Measurements from ENCODE around the gene ENO3.

Gene ENO3

GRCh38 chr17:4978726-4979125 is 27.8 kb downstream of the ENO3 start:
- DNase-seq = no peak

DNA sequence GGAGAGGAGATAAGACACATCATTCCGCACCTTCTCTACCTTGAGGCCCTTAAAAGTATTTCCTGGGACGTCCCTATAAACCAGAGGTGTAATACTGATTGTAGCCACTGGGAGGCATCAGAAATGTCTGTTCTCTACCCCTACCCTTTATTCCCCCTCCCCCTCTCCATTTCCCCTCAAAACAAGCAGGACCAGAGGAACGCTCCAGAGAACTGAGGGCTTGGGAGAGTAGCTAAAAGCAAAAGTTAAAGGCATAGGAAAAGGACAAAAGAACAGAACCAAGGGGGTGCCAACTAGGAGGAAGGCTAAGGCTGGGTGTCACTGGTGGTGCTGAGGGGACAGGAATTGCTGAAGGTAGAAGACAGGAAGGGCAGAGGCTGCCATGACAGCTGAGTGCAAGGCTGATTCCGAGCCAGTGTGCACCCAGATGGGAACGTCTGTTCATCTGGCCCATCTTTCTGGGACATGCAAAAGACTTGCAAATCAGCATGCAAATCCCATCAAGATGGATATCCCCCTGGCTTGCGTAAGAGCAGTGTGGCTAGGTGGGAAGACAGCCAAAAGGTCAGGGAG is 29.8 kb downstream of the ENO3 start:
- DNase-seq = no peak

DNA sequence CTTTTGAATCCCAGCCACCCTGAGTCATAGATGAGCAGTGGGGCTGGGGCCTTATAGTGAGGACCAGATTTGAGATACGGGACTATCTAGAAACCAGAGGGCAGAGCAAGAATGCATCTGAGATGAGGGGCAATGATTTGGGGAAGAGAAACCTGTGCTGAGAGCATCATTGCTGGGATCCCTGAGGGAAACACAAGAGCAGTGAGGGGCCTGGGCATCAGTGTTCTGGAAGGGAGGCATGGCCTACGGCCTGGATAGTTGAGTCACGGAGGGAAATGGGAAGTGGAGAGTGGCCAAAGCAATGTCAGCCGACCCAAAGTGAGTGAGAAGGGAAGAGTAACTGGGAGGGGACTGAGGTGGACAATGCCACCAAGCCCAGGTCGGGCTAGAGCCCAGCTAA is 31.4 kb downstream of the ENO3 start:
- DNase-seq = no peak

- no peak for DNase-seq
Observed at GRCh38 chr17:4986403-4986802, 35.5 kb downstream of the ENO3 start.

GRCh38 chr17:4986951-4987766 is 36.2 kb downstream of the ENO3 start, which contains the start of gene CAMTA2:
CAMTA2 (minus strand) TSS chr17:4987675; CDS start chr17:4986222, 1,453 bp downstream.
- no peak for DNase-seq

- no peak for DNase-seq
Observed at GRCh38 chr17:4987767-4988567, 37.0 kb downstream of the ENO3 start.

GRCh38 chr17:4994081-4994595 is 43.2 kb downstream of the ENO3 start:
- DNase-seq = no peak

GRCh38 chr17:4997302-4998026 is 46.5 kb downstream of the ENO3 start, which contains the start of the genes INCA1 and KIF1C:
INCA1 (minus strand) TSS chr17:4997522; CDS start chr17:4994437, 3,085 bp downstream.
KIF1C (plus strand) TSS chr17:4997950; CDS start chr17:5000247, 2,297 bp downstream.
- no peak for DNase-seq

GRCh38 chr17:4998027-4998731 is 47.3 kb downstream of the ENO3 start:
- no peak for DNase-seq

DNA sequence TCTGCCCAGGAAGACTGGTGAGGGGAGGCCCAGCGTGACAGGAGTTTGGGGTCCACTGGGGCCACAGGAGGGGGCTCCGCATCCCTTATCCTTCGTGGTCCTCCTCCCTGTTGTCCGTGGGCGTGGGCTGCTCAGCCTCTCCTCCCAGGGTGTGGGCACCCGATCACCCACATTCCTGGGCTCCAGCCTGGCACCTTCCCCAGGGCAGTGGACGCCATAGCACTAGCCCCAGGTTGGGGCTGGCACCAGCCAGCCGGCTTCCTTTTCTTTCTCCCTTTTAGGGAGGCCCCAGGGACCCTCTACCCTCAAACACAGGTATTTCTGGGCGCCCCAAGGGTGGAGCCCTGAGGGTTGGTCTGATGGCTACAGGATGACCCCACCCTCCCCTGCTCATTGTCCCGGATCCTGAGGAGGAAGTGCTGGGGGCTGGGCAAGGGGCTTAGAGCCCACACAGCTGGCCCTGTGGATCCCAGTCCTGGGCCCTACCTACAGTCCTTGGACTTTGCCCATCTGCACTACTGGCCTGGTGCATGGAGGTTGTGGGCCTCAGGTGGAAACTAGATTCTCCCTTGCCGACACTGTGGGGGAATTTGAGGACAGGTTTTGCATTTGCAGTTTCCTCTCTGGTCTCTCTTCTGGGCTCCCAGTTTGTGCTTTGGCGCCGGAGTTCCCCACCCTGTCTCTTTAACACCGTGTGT is 48.0 kb downstream of the ENO3 start:
- no peak for DNase-seq

DNA sequence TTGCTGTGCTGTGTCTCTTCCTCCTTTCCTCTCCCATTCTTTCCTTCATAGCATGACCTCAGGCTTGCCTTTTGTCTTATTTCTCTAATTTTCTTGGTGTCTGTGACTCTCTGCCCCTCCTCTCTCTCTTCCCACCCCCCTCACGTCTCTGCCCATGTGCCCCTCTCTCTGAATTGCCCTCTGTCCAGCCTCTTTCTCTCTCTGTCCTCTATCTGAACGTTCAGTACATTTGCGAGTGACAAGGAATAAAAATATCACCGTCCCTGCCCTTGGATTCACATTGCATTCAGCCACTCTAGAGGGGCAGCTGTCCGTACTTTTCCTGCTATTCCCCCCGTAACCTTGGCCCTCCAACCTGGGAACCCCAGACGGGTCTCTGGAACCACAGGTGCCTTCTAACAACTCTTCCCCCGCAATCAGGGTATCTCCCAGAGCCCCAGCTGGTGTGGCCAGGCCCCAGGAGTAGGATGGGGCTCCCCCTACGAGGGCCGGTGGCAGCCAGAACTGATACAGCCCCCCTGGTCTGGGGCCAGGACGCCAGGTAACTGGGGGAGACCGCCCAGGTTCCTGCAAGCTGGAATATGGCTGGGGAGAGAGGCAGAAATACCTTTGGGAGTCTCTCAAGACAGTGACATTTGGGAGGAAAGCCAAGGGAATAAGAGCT is 48.6 kb downstream of the ENO3 start:
- no peak for DNase-seq

GRCh38 chr17:5000237-5000639 is 49.3 kb downstream of the ENO3 start:
- no peak for DNase-seq

DNA sequence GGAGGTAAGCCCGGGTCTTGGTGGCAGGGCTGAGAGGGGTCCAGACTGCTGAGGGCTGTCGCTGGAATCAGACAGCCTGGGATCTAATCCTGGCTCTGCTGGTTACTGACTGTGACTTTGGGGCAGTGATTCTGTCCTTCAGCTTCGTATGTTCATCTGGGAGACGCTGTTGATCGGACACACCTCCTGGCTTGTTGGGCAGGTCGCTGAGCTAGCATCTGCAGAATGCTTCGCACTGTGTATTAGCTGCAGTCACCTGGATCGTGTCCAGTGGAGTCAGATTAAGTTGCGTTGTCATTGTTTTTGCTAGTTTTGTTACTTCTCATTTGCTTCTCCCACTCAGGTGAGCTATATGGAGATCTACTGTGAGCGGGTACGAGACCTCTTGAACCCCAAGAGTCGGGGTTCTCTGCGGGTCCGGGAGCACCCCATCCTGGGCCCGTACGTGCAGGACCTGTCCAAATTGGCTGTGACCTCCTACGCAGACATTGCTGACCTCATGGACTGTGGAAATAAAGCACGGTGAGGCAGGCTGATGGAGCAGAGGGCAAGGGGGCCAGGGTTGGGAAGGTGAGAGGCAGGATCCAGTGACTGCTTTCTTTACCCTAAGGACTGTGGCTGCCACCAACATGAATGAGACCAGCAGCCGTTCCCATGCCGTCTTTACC is 51.3 kb downstream of the ENO3 start:
- no peak for DNase-seq

DNA sequence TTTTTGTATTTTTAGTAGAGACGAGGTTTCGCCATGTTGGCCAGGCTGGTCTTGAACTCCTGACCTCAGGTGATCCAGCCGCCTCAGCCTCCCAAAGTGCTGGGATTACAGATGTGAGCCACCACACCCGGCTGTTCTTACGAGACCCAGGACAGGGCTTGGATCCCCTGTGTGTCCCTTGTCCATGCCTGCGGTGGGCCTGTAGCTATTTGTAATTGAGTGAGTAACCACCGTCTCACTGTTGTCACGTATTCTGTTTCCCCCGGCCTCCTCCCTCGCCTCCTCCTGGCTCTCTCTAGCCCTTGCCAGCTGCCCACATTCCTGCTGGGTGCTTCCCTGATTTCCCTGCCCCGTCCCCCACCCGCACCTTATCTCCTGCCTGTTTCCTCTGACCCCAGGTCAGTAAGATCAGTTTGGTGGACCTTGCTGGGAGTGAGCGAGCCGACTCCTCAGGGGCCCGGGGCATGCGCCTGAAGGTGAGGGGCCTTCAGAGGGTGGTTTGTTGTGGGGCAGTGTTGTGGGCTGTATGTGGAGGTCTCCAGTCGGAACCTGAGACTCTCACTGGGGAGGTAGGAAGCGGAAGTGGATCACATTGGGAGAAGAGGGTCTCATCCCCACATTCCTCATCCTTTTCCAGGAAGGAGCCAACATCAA is 52.4 kb downstream of the ENO3 start:
- no peak for DNase-seq

Data from NCI-H187 treated with DMSO at 0.1 percent for 48 hours (cell line).